ENCODE results near the gene KRTAP20-4.

Gene KRTAP20-4

GRCh38 chr21:30620522-30620921 is at the start of gene KRTAP20-4:
Gene KRTAP20-4 (plus strand): TSS chr21:30620627.
- no peak for DNase-seq

GRCh38 chr21:30577766-30578165 is 42.7 kb upstream of the KRTAP20-4 start:
- DNase-seq, result no peak

- DNase-seq, result no peak
These were observed 41.1 kb upstream of the KRTAP20-4 start for GRCh38 chr21:30579346-30579745.

- no peak for DNase-seq
These were observed 40.3 kb upstream of the KRTAP20-4 start for GRCh38 chr21:30580132-30580531.

GRCh38 chr21:30582870-30583269 is 37.6 kb upstream of the KRTAP20-4 start:
- no peak for DNase-seq

GRCh38 chr21:30590297-30590696 is 30.1 kb upstream of the KRTAP20-4 start, which contains the start of gene KRTAP22-2:
Gene KRTAP22-2 (minus strand): TSS chr21:30590397.
- DNase-seq, result no peak

- DNase-seq, result no peak
These were observed 28.3 kb upstream of the KRTAP20-4 start, which contains the start of gene KRTAP6-3 for GRCh38 chr21:30592140-30592539. Gene KRTAP6-3 (plus strand): TSS chr21:30592440. CDS start chr21:30592446, 6 bp downstream.

- no peak for DNase-seq
These were observed 21.6 kb upstream of the KRTAP20-4 start, which contains the start of gene KRTAP6-2 for GRCh38 chr21:30598802-30599201. Gene KRTAP6-2 (minus strand): TSS chr21:30598902. CDS start chr21:30598874, 28 bp downstream.

- DNase-seq, result no peak
These were observed 19.6 kb upstream of the KRTAP20-4 start, which contains the start of gene KRTAP22-1 for GRCh38 chr21:30600787-30601186. Gene KRTAP22-1 (plus strand): TSS chr21:30601087.

GRCh38 chr21:30605968-30606367 is 14.5 kb upstream of the KRTAP20-4 start:
- DNase-seq, result no peak

GRCh38 chr21:30612132-30612531 is 8.3 kb upstream of the KRTAP20-4 start:
- DNase-seq, result no peak

- DNase-seq, result no peak
These were observed 6.6 kb upstream of the KRTAP20-4 start, which contains the start of gene KRTAP6-1 for GRCh38 chr21:30613836-30614235. Gene KRTAP6-1 (minus strand): TSS chr21:30613930. CDS start chr21:30613904, 26 bp downstream.

GRCh38 chr21:30615199-30615598 is 5.2 kb upstream of the KRTAP20-4 start:
- DNase-seq, result no peak

GRCh38 chr21:30616125-30616524 is 4.3 kb upstream of the KRTAP20-4 start, which contains the start of gene KRTAP20-1:
Gene KRTAP20-1 (plus strand): TSS chr21:30616425. CDS start chr21:30616455, 30 bp downstream.
- no peak for DNase-seq

GRCh38 chr21:30620080-30620479 is 347 bp upstream of the KRTAP20-4 start:
- no peak for DNase-seq

- no peak for DNase-seq
These were observed 2.9 kb downstream of the KRTAP20-4 start for GRCh38 chr21:30623362-30623761.

- no peak for DNase-seq
These were observed 5.2 kb downstream of the KRTAP20-4 start for GRCh38 chr21:30625449-30626165.

- DNase-seq, result no peak
These were observed 7.7 kb downstream of the KRTAP20-4 start for GRCh38 chr21:30628109-30628508.

- DNase-seq, result no peak
These were observed 8.8 kb downstream of the KRTAP20-4 start for GRCh38 chr21:30629200-30629599.

GRCh38 chr21:30634906-30635305 is 14.5 kb downstream of the KRTAP20-4 start, which contains the start of gene KRTAP20-2:
Gene KRTAP20-2 (plus strand): TSS chr21:30635206. CDS start chr21:30635264, 58 bp downstream.
- DNase-seq, result no peak

GRCh38 chr21:30638686-30639085 is 18.3 kb downstream of the KRTAP20-4 start:
- DNase-seq, result no peak

- no peak for DNase-seq
These were observed 22.1 kb downstream of the KRTAP20-4 start, which contains the start of gene KRTAP20-3 for GRCh38 chr21:30642564-30642963. Gene KRTAP20-3 (plus strand): TSS chr21:30642864.

- DNase-seq, result no peak
These were observed 26.5 kb downstream of the KRTAP20-4 start for GRCh38 chr21:30646904-30647414.

- DNase-seq, result no peak
These were observed 32.5 kb downstream of the KRTAP20-4 start for GRCh38 chr21:30652891-30653290.
